ENCODE results near the gene PRDM5. TPM values are rescaled to one million over a fixed set of nuclear protein-coding genes. Genes with fewer than 3 reads are reported as not detected.

PRDM5 gene
- polyA plus RNA-seq, 4 donors: 0.22 to 17.3 (median 1.5) TPM

GRCh38 chr4:120920666-120921065 lies 1.9 kb downstream of the PRDM5 start:
- Histone ChIP-seq H3K4me1 (ENCODE audit: control insufficient read depth in 3 of 3, insufficient read depth in 2 of 3, low read depth in 1 of 3, low read length in 2 of 3) (peaks cover 0 to 18% (median 0%) of the 10 kb centered on the region in 3 donors), H3K27ac (ENCODE audit: low read depth in 1 of 3, low read length in 2 of 3) (no peak overlapping the region), H3K9me3 (ENCODE audit: control insufficient read depth in 2 of 2, insufficient read depth in 1 of 2, low read depth in 1 of 2, low read length in 1 of 2) (no peaks in the 10 kb centered on the region), H3K4me3 (ENCODE audit: low read depth in 1 of 3, low read length in 3 of 3) (no peak overlapping the region), H3K27me3 (ENCODE audit: control insufficient read depth in 3 of 3, insufficient read depth in 3 of 3, low read length in 3 of 3) (peaks cover 0 to 2% (median 0%) of the 10 kb centered on the region in 3 donors), H3K36me3 (ENCODE audit: control insufficient read depth in 3 of 3, insufficient read depth in 2 of 3, low read depth in 1 of 3, low read length in 3 of 3) (no peaks in the 10 kb centered on the region)
- no peak for DNase-seq
- FAIRE-seq: no peak
- WGBS, 3 donors: 87 to 96% (median 92%) methylated on average over 2 of the region's 2 CpGs

GRCh38 chr4:120919358-120919757 lies 3.2 kb downstream of the PRDM5 start:
- peak overlapping the region in 1 of 3 donors; percentile 28 for H3K27ac ChIP-seq (ENCODE audit: low read depth in 1 of 3, low read length in 2 of 3)
- WGBS, 3 donors: 86 to 94% (median 93%) methylated on average over 1 of the region's 1 CpG

DNA sequence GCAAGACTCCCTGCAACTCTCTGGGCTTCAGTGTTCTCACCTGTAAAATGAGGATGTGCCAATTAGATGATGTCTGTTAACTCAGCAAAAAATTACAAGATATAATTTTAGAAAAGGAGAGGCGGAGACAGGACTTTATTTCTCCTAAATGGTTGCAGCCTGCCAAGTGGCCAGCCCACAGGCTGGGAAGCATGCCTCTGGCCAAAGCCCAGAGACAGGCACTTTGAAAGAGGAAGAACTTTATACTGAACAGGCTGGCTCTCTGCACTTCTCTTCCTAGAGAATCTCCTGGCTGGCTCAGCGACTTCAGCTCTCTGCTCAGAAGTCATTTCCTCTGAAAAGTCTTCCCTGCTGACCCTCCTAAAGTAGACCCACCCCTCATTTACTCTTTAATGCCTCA lies 3.7 kb downstream of the PRDM5 start:
- Histone ChIP-seq H3K27me3 (ENCODE audit: control insufficient read depth in 3 of 3, insufficient read depth in 3 of 3, low read length in 3 of 3) (peaks cover 0 to 2% (median 0%) of the 10 kb centered on the region in 3 donors), H3K36me3 (ENCODE audit: control insufficient read depth in 3 of 3, insufficient read depth in 2 of 3, low read depth in 1 of 3, low read length in 3 of 3) (no peaks in the 10 kb centered on the region), H3K4me1 (ENCODE audit: control insufficient read depth in 3 of 3, insufficient read depth in 2 of 3, low read depth in 1 of 3, low read length in 2 of 3) (peaks cover 0 to 18% (median 0%) of the 10 kb centered on the region in 3 donors), H3K27ac (ENCODE audit: low read depth in 1 of 3, low read length in 2 of 3) (peak overlapping the region in 1 of 3 donors; percentile 28), H3K9me3 (ENCODE audit: control insufficient read depth in 2 of 2, insufficient read depth in 1 of 2, low read depth in 1 of 2, low read length in 1 of 2) (no peaks in the 10 kb centered on the region), H3K4me3 (ENCODE audit: low read depth in 1 of 3, low read length in 3 of 3) (no peak overlapping the region)
- no peak for DNase-seq
- FAIRE-seq: no peak
- WGBS, 3 donors: 44 to 64% (median 52%) methylated on average over 2 of the region's 2 CpGs

More at GRCh38 chr4:120919358-120919757, 3.2 kb downstream of the PRDM5 start:
- H3K4me1 ChIP-seq (ENCODE audit: control insufficient read depth in 3 of 3, insufficient read depth in 2 of 3, low read depth in 1 of 3, low read length in 2 of 3): peaks cover 0 to 18% (median 0%) of the 10 kb centered on the region in 3 donors
- DNase-seq (no peak), FAIRE-seq (no peak)
- no peak overlapping the region for H3K4me3 ChIP-seq (ENCODE audit: low read depth in 1 of 3, low read length in 3 of 3)
- H3K9me3 ChIP-seq (ENCODE audit: control insufficient read depth in 2 of 2, insufficient read depth in 1 of 2, low read depth in 1 of 2, low read length in 1 of 2): no peaks in the 10 kb centered on the region
- no peaks in the 10 kb centered on the region for H3K36me3 ChIP-seq (ENCODE audit: control insufficient read depth in 3 of 3, insufficient read depth in 2 of 3, low read depth in 1 of 3, low read length in 3 of 3)
- H3K27me3 ChIP-seq (ENCODE audit: control insufficient read depth in 3 of 3, insufficient read depth in 3 of 3, low read length in 3 of 3): peaks cover 0 to 2% (median 0%) of the 10 kb centered on the region in 3 donors

- 6 to 56% (median 27%) methylated on average over 2 of the region's 2 CpGs for WGBS, 3 donors
- H3K36me3 ChIP-seq (ENCODE audit: control insufficient read depth in 3 of 3, insufficient read depth in 2 of 3, low read depth in 1 of 3, low read length in 3 of 3): no peaks in the 10 kb centered on the region
- DNase-seq (no peak), FAIRE-seq (no peak)
- H3K27me3 ChIP-seq (ENCODE audit: control insufficient read depth in 3 of 3, insufficient read depth in 3 of 3, low read length in 3 of 3): peaks cover 0 to 2% (median 0%) of the 10 kb centered on the region in 3 donors
- no peaks in the 10 kb centered on the region for H3K9me3 ChIP-seq (ENCODE audit: control insufficient read depth in 2 of 2, insufficient read depth in 1 of 2, low read depth in 1 of 2, low read length in 1 of 2)
- H3K27ac ChIP-seq (ENCODE audit: low read depth in 1 of 3, low read length in 2 of 3): no peak overlapping the region
- H3K4me3 ChIP-seq (ENCODE audit: low read depth in 1 of 3, low read length in 3 of 3): no peak overlapping the region
- peaks cover 0 to 12% (median 0%) of the 10 kb centered on the region in 3 donors for H3K4me1 ChIP-seq (ENCODE audit: control insufficient read depth in 3 of 3, insufficient read depth in 2 of 3, low read depth in 1 of 3, low read length in 2 of 3)
These were observed 4.4 kb downstream of the PRDM5 start for GRCh38 chr4:120918092-120918491.

- FAIRE-seq: no peak
- peaks cover 0 to 12% (median 0%) of the 10 kb centered on the region in 3 donors for H3K4me1 ChIP-seq (ENCODE audit: control insufficient read depth in 3 of 3, insufficient read depth in 2 of 3, low read depth in 1 of 3, low read length in 2 of 3)
- WGBS, 3 donors: 56 to 60% (median 58%) methylated on average over 3 of the region's 3 CpGs
These were observed 5.6 kb downstream of the PRDM5 start for GRCh38 chr4:120916937-120917336.

GRCh38 chr4:120915336-120915735 lies 7.2 kb downstream of the PRDM5 start:
- H3K4me1 ChIP-seq (ENCODE audit: control insufficient read depth in 3 of 3, insufficient read depth in 2 of 3, low read depth in 1 of 3, low read length in 2 of 3): peaks cover 0 to 5% (median 0%) of the 10 kb centered on the region in 3 donors
- H3K36me3 ChIP-seq (ENCODE audit: control insufficient read depth in 3 of 3, insufficient read depth in 2 of 3, low read depth in 1 of 3, low read length in 3 of 3): no peaks in the 10 kb centered on the region
- no peak overlapping the region for H3K4me3 ChIP-seq (ENCODE audit: low read depth in 1 of 3, low read length in 3 of 3)
- H3K9me3 ChIP-seq (ENCODE audit: control insufficient read depth in 2 of 2, insufficient read depth in 1 of 2, low read depth in 1 of 2, low read length in 1 of 2): no peaks in the 10 kb centered on the region
- DNase-seq: no peak
- 89 to 94% (median 93%) methylated on average over 2 of the region's 2 CpGs for WGBS, 3 donors
- no peak for FAIRE-seq
- H3K27me3 ChIP-seq (ENCODE audit: control insufficient read depth in 3 of 3, insufficient read depth in 3 of 3, low read length in 3 of 3): no peaks in the 10 kb centered on the region
- no peak overlapping the region for H3K27ac ChIP-seq (ENCODE audit: low read depth in 1 of 3, low read length in 2 of 3)

More at GRCh38 chr4:120916937-120917336, 5.6 kb downstream of the PRDM5 start:
- Histone ChIP-seq H3K27me3 (ENCODE audit: control insufficient read depth in 3 of 3, insufficient read depth in 3 of 3, low read length in 3 of 3) (peaks cover 0 to 2% (median 0%) of the 10 kb centered on the region in 3 donors), H3K27ac (ENCODE audit: low read depth in 1 of 3, low read length in 2 of 3) (no peak overlapping the region), H3K36me3 (ENCODE audit: control insufficient read depth in 3 of 3, insufficient read depth in 2 of 3, low read depth in 1 of 3, low read length in 3 of 3) (no peaks in the 10 kb centered on the region), H3K4me3 (ENCODE audit: low read depth in 1 of 3, low read length in 3 of 3) (no peak overlapping the region), H3K9me3 (ENCODE audit: control insufficient read depth in 2 of 2, insufficient read depth in 1 of 2, low read depth in 1 of 2, low read length in 1 of 2) (no peaks in the 10 kb centered on the region)
- no peak for DNase-seq

GRCh38 chr4:120903419-120903818 lies 19.1 kb downstream of the PRDM5 start:
- H3K9me3 ChIP-seq (ENCODE audit: control insufficient read depth in 2 of 2, insufficient read depth in 1 of 2, low read depth in 1 of 2, low read length in 1 of 2): peaks cover 0 to 2% of the 10 kb centered on the region in 2 donors
- DNase-seq (no peak), FAIRE-seq (no peak)
- no peak overlapping the region for H3K27ac ChIP-seq (ENCODE audit: low read depth in 1 of 3, low read length in 2 of 3)
- H3K4me3 ChIP-seq (ENCODE audit: low read depth in 1 of 3, low read length in 3 of 3): no peak overlapping the region
- 80 to 91% (median 86%) methylated on average over 2 of the region's 2 CpGs for WGBS, 3 donors
- H3K4me1 ChIP-seq (ENCODE audit: control insufficient read depth in 3 of 3, insufficient read depth in 2 of 3, low read depth in 1 of 3, low read length in 2 of 3): no peaks in the 10 kb centered on the region
- H3K27me3 ChIP-seq (ENCODE audit: control insufficient read depth in 3 of 3, insufficient read depth in 3 of 3, low read length in 3 of 3): no peaks in the 10 kb centered on the region
- H3K36me3 ChIP-seq (ENCODE audit: control insufficient read depth in 3 of 3, insufficient read depth in 2 of 3, low read depth in 1 of 3, low read length in 3 of 3): peaks cover 0 to 11% (median 0%) of the 10 kb centered on the region in 3 donors

DNA sequence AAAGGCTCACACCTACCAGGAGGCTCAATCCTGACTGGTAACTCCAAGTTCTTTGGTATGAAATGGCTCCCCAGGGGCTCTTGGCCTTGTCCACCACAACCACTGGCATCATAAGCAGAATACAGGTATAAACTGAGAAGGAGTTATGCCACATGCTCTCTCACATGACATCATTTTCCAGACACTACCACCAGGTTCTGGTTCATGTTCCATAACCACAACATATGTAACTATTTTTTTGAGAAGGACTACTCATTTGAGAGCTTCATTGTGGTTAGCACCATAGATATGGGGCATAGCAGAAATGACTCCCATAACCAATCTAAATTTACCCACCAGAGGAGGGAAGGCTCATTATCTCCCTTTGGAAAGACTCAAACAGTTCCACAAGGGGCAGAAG lies 19.6 kb downstream of the PRDM5 start:
- FAIRE-seq: no peak
- peaks cover 0 to 2% of the 10 kb centered on the region in 2 donors for H3K9me3 ChIP-seq (ENCODE audit: control insufficient read depth in 2 of 2, insufficient read depth in 1 of 2, low read depth in 1 of 2, low read length in 1 of 2)
- H3K27me3 ChIP-seq (ENCODE audit: control insufficient read depth in 3 of 3, insufficient read depth in 3 of 3, low read length in 3 of 3): no peaks in the 10 kb centered on the region
- no peak overlapping the region for H3K27ac ChIP-seq (ENCODE audit: low read depth in 1 of 3, low read length in 2 of 3)
- no peaks in the 10 kb centered on the region for H3K4me1 ChIP-seq (ENCODE audit: control insufficient read depth in 3 of 3, insufficient read depth in 2 of 3, low read depth in 1 of 3, low read length in 2 of 3)
- DNase-seq: no peak
- H3K36me3 ChIP-seq (ENCODE audit: control insufficient read depth in 3 of 3, insufficient read depth in 2 of 3, low read depth in 1 of 3, low read length in 3 of 3): peaks cover 0 to 11% (median 0%) of the 10 kb centered on the region in 3 donors
- no peak overlapping the region for H3K4me3 ChIP-seq (ENCODE audit: low read depth in 1 of 3, low read length in 3 of 3)

DNA sequence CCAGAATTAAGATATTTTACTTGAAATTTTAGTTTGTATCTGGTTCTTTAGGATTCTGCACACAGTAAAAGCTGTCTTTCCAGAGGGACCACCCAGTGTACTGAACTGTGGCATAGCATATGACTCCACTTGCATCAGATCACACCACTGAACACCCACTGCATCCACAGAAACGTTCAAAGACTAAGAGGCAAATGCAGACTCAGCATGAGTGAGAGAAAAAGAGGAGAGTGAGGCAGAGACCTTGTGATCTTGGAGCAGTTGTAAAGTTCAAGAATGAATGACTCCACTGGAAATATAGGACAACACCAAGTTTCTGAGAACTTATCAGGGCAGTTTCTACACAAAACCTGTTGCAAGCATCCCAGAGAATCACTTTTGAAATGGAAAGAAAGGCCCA lies 20.8 kb downstream of the PRDM5 start:
- no peak overlapping the region for H3K4me3 ChIP-seq (ENCODE audit: low read depth in 1 of 3, low read length in 3 of 3)
- no peaks in the 10 kb centered on the region for H3K4me1 ChIP-seq (ENCODE audit: control insufficient read depth in 3 of 3, insufficient read depth in 2 of 3, low read depth in 1 of 3, low read length in 2 of 3)
- 50 to 65% (median 57%) methylated on average over 1 of the region's 1 CpG for WGBS, 3 donors
- H3K9me3 ChIP-seq (ENCODE audit: control insufficient read depth in 2 of 2, insufficient read depth in 1 of 2, low read depth in 1 of 2, low read length in 1 of 2): peaks cover 0 to 2% of the 10 kb centered on the region in 2 donors
- H3K36me3 ChIP-seq (ENCODE audit: control insufficient read depth in 3 of 3, insufficient read depth in 2 of 3, low read depth in 1 of 3, low read length in 3 of 3): peaks cover 0 to 9% (median 0%) of the 10 kb centered on the region in 3 donors
- peak in 1 of 2 donors; percentile 55 for DNase-seq
- no peaks in the 10 kb centered on the region for H3K27me3 ChIP-seq (ENCODE audit: control insufficient read depth in 3 of 3, insufficient read depth in 3 of 3, low read length in 3 of 3)
- no peak for FAIRE-seq
- H3K27ac ChIP-seq (ENCODE audit: low read depth in 1 of 3, low read length in 2 of 3): peak overlapping the region in 1 of 3 donors; percentile 36

Measured in small intestine (tissue), 7 donors.